SK-MEL-5 (cell line): ENCODE data around the gene RAB4B. TPM values are rescaled to one million over a fixed set of nuclear protein-coding genes. Genes with fewer than 3 reads are reported as not detected.

Experiments used
- DNase-seq: peaks from one replicate; pipeline ENCODE4 v3.0.0-alpha.2; 2016; ENCODE audit warnings: low read depth, low spot score
- in situ Hi-C: cut with HindIII; loops from 2 replicates; pipeline ENCODE4 v1.10.0; 2016; ENCODE audit warnings: low sequenced_read_pairs, high pct_unique_total_duplicates, low pct_unique_long_range_greater_than_20kb
- total RNA-seq: library from RNA; depleted of rRNA; stranded (reverse); fragments of >200 nt; shearing (Covaris generic); gene quantifications from 2 replicates; pipeline ENCODE4 v1.2.3, GENCODE V29; 2014

RAB4B gene
- total RNA-seq, 1 experiment from 2014 or later = 17.9 TPM

GRCh38 chr19:40797963-40798682 is 20.1 kb downstream of the RAB4B start:
- in situ Hi-C loops = no loop called here
- DNase-seq = peak; percentile 70

DNA sequence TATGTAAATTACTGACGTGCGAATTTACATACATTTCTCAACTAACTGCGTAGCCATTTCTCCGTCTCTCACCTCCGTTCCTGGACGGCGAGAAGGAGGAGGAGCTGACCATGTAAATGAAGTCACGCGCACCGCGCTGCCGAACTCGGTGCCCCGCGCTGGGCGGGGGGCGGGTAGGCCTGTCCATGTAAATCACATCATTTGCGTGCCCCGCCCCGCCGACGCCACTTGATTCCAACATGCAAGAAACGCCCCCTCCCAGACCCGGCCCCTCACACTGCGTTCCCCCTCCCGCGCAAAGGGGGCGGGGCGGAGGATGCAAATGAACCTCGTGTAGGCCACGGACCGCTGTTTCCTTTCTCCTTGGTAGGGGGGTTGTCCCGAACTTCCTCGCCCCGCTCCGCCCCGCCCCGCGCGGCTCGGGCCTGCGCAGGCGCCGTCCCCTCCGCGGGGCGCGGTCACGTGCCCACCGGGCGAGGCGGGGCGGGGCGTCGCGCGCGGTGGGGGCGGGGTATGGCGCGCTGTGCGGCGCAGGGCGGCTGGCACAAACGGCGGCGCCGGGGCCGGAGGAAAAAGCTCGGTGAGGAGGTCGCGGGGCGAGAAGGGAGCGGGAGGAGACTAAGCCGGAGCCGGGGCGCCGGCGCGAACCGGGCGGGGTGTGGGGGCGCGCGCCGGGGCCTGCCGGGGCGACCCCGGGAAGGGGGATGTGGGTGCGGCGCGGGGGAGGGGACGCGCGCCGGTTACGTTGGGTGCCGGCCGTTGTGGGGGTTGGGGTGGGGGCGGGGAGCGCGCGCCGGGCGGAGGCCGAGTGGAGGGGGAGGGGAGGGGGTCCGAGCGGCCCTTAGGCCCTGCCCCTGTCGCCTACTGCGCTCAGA is 20.9 kb downstream of the RAB4B start, which contains the start of gene EGLN2:
EGLN2 (plus strand) TSS at position 509 of the 875 bp plus-strand sequence. CDS start 1,382 bp downstream, outside the sequence.
- peak; percentile 99 for DNase-seq
- in situ Hi-C loops = no loop called here

DNA sequence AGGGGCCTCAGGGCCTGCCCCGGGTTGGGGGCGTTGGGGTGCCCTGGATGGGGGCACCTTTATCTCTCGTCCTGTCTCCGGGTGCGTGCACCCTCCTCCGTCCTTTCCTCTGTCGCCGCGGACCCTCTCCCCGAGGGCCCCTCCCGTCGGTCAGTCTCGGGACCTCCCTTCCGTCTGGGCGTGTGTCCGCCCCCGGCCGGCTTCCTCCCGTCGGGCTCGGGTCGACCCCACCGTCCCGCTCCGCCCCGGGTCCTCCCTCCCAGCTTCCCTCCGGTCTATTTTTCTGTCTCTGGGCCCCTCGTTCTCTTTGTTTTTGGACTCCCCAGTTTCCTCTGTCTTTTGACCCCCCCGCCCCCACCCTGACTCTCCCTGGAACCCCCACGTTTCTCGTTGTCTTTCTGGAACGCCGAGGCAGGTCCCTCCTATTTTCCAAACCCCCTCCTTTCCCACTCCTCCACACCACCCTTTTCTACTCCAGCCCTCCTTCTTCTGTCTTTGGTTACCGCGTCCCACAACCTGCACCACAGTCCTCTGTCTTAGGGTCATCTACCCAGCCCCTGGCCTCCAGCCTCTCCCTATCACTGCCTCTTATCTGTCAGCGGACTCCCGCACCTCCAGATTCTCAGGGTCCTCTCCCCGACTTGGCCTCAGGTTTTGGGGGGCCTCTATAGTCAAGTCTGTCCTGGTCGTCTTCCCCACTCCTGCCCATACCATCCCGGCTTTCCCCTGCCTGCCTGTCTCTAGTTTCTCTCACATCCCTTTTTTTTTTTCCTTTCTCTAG is 21.7 kb downstream of the RAB4B start:
- DNase-seq = peak; percentile 33
- in situ Hi-C loops = no loop called here

DNA sequence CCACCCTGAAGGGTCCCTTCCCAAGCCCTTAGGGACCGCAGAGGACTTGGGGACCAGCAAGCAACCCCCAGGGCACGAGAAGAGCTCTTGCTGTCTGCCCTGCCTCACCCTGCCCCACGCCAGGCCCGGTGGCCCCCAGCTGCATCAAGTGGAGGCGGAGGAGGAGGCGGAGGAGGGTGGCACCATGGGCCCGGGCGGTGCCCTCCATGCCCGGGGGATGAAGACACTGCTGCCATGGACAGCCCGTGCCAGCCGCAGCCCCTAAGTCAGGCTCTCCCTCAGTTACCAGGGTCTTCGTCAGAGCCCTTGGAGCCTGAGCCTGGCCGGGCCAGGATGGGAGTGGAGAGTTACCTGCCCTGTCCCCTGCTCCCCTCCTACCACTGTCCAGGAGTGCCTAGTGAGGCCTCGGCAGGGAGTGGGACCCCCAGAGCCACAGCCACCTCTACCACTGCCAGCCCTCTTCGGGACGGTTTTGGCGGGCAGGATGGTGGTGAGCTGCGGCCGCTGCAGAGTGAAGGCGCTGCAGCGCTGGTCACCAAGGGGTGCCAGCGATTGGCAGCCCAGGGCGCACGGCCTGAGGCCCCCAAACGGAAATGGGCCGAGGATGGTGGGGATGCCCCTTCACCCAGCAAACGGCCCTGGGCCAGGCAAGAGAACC is 22.4 kb downstream of the RAB4B start:
- in situ Hi-C loops = no loop called here
- no peak for DNase-seq

DNA sequence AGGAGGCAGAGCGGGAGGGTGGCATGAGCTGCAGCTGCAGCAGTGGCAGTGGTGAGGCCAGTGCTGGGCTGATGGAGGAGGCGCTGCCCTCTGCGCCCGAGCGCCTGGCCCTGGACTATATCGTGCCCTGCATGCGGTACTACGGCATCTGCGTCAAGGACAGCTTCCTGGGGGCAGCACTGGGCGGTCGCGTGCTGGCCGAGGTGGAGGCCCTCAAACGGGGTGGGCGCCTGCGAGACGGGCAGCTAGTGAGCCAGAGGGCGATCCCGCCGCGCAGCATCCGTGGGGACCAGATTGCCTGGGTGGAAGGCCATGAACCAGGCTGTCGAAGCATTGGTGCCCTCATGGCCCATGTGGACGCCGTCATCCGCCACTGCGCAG is 22.9 kb downstream of the RAB4B start:
- in situ Hi-C loops = no loop called here
- DNase-seq = no peak

- in situ Hi-C loops = no loop called here
- no peak for DNase-seq
Observed at GRCh38 chr19:40801426-40802299, 23.6 kb downstream of the RAB4B start.

DNA sequence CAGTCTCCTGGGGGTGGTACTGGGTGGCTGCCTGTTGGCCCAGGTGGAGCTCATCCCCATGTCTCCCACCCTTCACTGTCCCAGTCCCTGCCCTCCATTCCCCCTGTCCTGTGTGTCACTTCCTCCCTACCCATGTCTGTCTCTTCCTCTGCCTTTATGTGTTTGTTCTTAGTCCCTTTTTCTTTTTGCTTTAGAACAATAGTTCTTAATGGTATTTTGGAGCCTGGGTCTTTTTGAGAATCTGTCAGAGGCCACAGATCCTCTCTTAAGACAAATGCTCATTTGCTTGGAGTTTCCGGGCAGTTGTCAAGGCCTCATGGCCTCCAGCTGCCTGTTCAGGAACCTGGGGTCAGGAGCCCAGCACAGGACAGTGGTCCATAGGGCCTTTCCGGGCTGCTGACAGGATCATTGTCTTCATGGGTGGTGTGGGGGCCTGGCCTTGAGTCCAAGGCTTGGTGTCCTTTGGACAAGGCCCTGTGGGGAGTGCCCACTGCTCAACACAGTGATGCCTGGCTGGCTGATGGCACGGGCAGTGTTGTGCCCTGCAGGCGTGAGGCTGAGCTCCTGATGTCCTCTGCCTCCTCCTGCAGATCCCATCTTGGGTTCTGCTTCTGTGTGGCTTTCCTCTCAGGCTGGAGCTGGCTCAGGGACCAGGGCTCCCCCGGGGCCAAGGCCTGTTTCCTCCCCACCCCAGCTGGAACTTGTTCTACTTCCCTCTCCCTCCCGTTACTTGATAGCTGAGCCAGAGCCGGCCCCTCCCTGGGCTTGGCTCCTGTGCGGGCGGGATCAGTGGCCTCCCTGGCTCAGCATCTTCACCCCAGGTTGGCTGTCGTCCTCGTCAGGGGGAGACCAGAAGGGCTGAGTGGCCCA is 24.5 kb downstream of the RAB4B start:
- in situ Hi-C loops = no loop called here
- DNase-seq = no peak

DNA sequence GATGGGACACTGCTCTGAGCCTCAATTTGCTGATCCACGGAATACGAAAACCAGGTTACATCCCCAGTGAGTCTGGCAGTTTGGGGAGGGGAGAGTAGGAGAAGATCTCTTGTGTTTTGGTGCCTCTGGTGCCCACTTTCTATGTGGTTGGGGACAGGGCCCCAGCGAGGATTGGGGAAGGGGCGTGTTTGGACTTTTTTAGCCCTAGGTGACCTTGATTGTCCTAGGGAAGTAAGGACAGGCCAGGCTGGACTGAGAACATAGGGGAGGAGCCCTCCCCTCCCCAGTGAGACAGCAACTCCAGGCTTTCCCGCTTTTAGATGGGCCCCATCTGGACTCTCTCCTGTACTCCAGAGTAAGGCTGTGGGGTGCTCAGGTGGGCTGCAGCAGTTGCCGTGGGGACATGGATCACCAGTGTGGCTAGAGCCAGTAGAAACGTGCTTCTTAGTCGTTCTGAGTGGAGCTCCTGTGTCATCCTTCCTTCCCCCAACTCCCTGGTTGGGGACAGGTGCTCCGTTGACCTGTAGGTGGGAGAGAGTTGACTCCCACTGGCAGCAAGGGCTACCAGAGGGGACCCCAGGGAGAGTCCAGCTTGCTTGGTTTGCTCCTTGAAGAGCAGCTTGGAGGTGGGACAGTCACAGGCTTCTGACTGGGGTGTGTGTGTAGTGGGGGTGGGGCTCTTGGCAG is 25.3 kb downstream of the RAB4B start:
- no peak for DNase-seq
- in situ Hi-C loops = no loop called here

DNA sequence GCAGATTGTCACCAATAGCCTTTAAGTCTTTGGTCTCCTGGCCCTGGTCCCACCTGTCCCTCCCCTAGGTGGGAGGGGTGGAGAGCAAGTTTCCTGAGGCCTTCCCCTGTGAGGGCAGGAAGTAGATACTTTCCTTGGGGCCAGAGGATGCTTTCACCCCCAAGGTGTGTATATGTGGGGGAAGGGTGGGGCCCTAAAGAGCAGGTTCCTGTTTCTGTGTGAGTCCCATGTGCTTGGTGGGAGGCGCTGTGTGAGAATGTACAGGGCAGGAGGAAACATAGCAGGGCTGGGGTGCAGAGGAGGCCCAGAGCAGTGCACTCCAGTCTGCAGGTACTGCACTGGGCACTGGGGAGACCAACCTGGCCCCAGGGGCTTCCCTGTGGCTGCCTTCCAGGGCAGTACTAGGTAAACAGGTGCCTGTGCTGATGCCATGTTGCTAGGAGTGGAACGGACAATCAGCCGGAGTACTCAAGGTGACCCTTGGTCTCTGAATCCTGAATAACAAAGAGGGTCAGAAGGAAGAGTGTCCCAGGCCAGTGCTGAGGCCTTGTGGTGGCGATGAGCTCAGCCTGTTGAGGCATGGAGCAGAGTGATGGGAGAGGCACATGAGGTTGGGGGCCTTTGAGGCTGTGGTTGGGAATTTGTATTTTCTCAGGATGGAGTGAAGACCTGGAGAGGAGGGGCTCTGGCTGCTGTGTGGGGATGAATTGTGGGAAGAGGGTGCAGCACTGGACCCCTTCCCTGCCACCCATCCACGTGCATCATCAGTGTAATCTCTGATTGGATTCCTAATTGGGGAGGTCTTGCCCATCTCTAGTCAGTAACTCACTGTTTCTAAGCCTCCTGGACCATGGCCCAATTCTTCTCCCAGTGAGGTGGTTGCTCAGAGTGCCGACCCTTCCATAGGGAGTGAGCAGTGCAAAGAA is 26.1 kb downstream of the RAB4B start:
- in situ Hi-C loops = no loop called here

DNA sequence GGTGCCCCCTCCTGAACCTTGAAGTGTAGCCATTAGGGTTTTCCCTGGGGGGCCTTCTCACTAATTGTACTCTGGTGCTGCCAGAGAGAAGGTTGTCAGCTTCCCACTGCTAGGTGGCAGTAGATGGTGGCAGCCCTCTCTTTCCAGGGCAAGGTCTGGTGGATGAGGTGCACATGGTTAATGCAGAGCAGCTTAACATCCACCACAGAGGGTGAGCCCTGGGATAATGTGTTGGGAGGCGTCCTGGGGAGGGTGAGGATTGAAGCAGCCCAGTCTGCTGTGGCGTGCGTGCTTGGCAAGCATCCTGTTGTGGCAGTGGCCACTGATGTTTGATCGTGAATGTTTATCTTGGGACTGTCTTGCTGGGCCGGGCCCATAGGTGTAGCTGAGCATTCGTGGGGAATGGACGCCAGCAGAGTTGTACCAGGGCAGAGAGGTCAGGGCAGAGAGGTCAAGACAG is 26.8 kb downstream of the RAB4B start:
- no peak for DNase-seq
- in situ Hi-C loops = no loop called here

More for the DNA sequence above, 26.1 kb downstream of the RAB4B start:
- no peak for DNase-seq

DNA sequence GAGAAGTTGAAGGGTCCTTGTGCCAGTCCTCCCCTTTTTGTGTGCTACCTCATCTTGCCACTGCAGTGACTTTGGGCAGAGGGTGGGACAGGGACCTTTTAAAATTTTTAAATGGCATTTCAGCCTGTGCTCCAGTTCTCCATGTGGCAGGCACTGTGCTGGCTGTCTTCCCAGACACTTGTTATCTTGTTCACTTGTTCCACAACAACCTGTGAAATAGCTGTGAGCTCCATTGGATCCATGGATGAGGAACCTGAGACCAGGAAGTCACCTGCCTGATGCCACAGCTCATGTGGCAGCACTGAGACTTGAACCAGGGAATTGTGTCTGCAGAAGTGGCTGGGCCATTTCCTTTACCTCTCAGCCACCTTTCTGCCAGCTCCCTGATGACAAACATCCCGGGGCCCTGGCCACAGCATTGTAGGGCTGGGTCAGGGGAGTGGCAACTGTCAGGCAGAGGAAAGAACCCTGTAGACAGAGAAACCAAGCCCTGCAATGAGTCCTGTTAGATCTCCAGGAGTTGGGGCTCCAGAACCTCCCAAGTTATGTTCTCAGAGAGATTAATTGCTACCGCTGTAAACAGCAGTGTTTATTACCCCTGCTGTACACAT is 27.3 kb downstream of the RAB4B start:
- DNase-seq = no peak
- in situ Hi-C loops = no loop called here

- in situ Hi-C loops = no loop called here
- DNase-seq = peak; percentile 92
Observed at GRCh38 chr19:40806423-40807146, 28.5 kb downstream of the RAB4B start.
